Psoas muscle (tissue), 8 donors: ENCODE measurements around the gene RLF. TPM values are rescaled to one million over a fixed set of nuclear protein-coding genes. Genes with fewer than 3 reads are reported as not detected.

Experiments used
- ATAC-seq, 4 donors: fragments of 200-7000 bp; cut with Tn5 transposase; one replicate each; pipeline ENCODE4 v1.9.1; 2020; ENCODE audit warnings: moderate library complexity in 3 of 4, mild to moderate bottlenecking in 2 of 4
- DNase-seq, 2 donors: peaks; one replicate each; pipeline ENCODE4 v3.0.0-alpha.2; 2020
- H3K27ac ChIP-seq: fragments of 200-600 bp; one replicate; pipeline ENCODE4 v1.8.0; 2022
- H3K27me3 ChIP-seq, 3 donors: fragments of 200-600 bp in 1 of 3; one replicate each; pipeline versions ENCODE4 v1.6.1 to v1.8.0; 2013 to 2022; ENCODE audit warnings: low read length in 2 of 3, mild to moderate bottlenecking in 2 of 3, moderate library complexity in 1 of 3; ENCODE audit not compliant: insufficient read depth in 3 of 3
- H3K36me3 ChIP-seq, 2 donors: fragments of 200-600 bp in 1 of 2; one replicate each; pipeline versions ENCODE4 v1.6.1 to v1.8.0; 2013 to 2022; ENCODE audit warnings: low read depth in 1 of 2, mild to moderate bottlenecking in 1 of 2, moderate library complexity in 1 of 2; ENCODE audit not compliant: insufficient read depth in 1 of 2
- H3K4me1 ChIP-seq: fragments of 200-600 bp; one replicate; pipeline ENCODE4 v1.8.0; 2022
- H3K4me3 ChIP-seq: fragments of 200-600 bp; one replicate; pipeline ENCODE4 v1.8.0; 2022; ENCODE audit warnings: mild to moderate bottlenecking
- H3K9me3 ChIP-seq: fragments of 200-600 bp; one replicate; pipeline ENCODE4 v1.8.0; 2022
- WGBS, 3 donors: extraction: QIAGEN DNeasy Blood & Tissue Kit; methylation state at CpG; one replicate each; pipeline versions ENCODE4 v1.1.6 to v1.1.7; 2013; 5-methylcytosine and 5-hydroxymethylcytosine counted together
- intact Hi-C, 2 donors: fragments of 100-400 bp; cut with DNase I; formaldehyde crosslinking; loops; one replicate each; pipeline versions ENCODE4 v1.11.0 to v1.14.2; 2022
- polyA plus RNA-seq, 3 donors: library from polyadenylated mRNA; stranded (reverse); fragments of 200-250 nt; gene quantifications; one replicate each; pipeline ENCODE4 v1.2.3, GENCODE V29; 2013
- total RNA-seq, 4 donors: library from RNA; stranded (reverse); fragmentation: NEBNext Ultra II Directional in 2 of 4; extraction: Animal tissue kit (Norgen Biotek cat#: 25700) in 2 of 4; gene quantifications; one replicate each; pipeline versions ENCODE4 v1.2.1 to v1.2.4, GENCODE V29; 2021 to 2023
- TF ChIP-seq, protein P1 (sequence below): fragments of 200-600 bp; IDR thresholded peaks from one replicate; pipeline ENCODE4 v1.8.0; 2022; ENCODE audit warnings: antibody characterized with exemption
- donor health status: healthy with polysubstance abuse.
- donor health status: DM: no; HTN: no; CAD: no; lungs with moderate emphysema.
- donor health status: Bipolar disorder and iron deficiency.
- donor health status: healthy.
- donor health status: DM: yes; HTN: yes; CAD: no.
- donor health status: DM: no; HTN: no; CAD: no.
- donor health status: DM: no; HTN: no; CAD: no.
- donor health status: DM: yes; HTN: yes; CAD: no.

RLF gene
- total and polyA plus RNA-seq, 7 donors, result 4.5 to 16.4 (median 10.3) TPM

DNA sequence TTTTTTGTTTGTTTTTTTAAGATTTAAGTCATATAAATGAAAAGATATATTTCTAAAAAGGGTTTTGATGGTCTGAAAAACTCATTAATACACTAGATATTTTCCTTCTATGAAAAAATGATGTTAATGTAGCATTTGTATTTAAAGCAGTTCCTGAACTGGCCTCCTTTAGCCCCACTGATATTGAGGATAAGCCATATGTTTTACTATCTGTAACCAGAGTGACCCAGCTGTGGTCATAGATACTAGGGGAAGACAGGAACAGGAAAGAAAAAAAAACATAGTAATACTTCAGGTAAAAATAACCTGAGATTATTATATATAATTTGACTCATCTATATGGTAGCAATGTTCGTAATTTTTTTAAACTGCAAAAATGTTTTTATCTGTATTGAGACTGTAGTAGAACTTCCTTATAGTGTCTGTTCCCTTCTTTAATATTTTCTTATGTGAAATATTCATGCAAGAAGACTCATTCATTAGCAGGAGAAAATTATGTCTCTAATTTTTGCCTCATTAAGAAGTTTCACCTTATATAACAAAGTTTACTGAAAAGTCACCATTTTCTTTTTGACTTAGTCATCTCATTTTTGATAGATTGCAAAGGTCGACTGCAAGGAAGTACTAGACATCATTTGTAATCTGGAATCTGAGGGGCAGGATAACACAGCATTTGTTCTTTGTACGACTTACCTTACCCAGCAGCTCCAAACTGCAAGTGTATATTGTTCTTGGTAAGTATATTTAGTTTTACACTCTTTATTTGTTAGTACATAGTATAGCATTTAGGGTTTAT is 61.0 kb downstream of the RLF start:
- Histone ChIP-seq H3K9me3 (no peaks in the 10 kb centered on the region), H3K27ac (no peak overlapping the region), H3K4me3 (no peak overlapping the region), H3K27me3 (no peaks in the 10 kb centered on the region), H3K4me1 (no peaks in the 10 kb centered on the region), H3K36me3 (peaks cover 0 to 52% of the 10 kb centered on the region in 2 donors)
- ATAC-seq, result no peak
- DNase-seq, result no peak
- WGBS, 3 donors, result 81 to 88% (median 88%) methylated on average over 3 of the region's 3 CpGs
- intact Hi-C loops, result no loop called here
- TF ChIP-seq, protein P1, sequence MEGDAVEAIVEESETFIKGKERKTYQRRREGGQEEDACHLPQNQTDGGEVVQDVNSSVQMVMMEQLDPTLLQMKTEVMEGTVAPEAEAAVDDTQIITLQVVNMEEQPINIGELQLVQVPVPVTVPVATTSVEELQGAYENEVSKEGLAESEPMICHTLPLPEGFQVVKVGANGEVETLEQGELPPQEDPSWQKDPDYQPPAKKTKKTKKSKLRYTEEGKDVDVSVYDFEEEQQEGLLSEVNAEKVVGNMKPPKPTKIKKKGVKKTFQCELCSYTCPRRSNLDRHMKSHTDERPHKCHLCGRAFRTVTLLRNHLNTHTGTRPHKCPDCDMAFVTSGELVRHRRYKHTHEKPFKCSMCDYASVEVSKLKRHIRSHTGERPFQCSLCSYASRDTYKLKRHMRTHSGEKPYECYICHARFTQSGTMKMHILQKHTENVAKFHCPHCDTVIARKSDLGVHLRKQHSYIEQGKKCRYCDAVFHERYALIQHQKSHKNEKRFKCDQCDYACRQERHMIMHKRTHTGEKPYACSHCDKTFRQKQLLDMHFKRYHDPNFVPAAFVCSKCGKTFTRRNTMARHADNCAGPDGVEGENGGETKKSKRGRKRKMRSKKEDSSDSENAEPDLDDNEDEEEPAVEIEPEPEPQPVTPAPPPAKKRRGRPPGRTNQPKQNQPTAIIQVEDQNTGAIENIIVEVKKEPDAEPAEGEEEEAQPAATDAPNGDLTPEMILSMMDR, result no peak

GRCh38 chr1:40224040-40224439 is 62.9 kb downstream of the RLF start:
- Histone ChIP-seq H3K27ac (no peak overlapping the region), H3K9me3 (no peaks in the 10 kb centered on the region), H3K36me3 (peaks cover 0 to 50% of the 10 kb centered on the region in 2 donors), H3K4me3 (no peak overlapping the region), H3K27me3 (no peaks in the 10 kb centered on the region), H3K4me1 (no peaks in the 10 kb centered on the region)
- WGBS, 3 donors, result 90 to 92% (median 92%) methylated on average over 6 of the region's 6 CpGs
- DNase-seq (no peak), ATAC-seq (no peak)
- TF ChIP-seq, protein P1, result no peak
- intact Hi-C loops, result no loop called here

DNA sequence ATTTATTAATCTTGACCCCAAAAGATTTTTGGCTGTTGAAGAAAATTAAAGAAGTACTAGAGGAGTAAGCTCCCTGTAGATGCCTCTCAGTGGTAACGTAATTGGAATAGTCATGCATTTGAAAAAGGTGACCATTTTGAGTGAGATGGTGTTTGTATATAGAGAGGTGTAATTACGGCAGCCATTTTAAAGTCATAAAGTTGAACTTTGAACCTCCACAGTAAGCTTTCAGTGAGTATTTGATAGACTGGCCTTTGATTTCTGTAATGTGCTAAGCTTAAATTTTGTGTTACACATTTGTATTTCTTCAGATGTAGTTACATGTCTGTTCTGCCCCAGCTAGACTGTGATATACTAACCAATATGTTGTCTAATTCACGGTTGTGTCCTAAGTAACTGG is 65.0 kb downstream of the RLF start:
- H3K9me3 ChIP-seq, result no peaks in the 10 kb centered on the region
- intact Hi-C loops, result no loop called here
- ATAC-seq (no peak), DNase-seq (no peak)
- H3K4me3 ChIP-seq, result no peak overlapping the region
- H3K4me1 ChIP-seq, result no peaks in the 10 kb centered on the region
- TF ChIP-seq, protein P1, result no peak
- no peaks in the 10 kb centered on the region for H3K27me3 ChIP-seq
- H3K36me3 ChIP-seq, result peaks cover 0 to 70% of the 10 kb centered on the region in 2 donors
- no peak overlapping the region for H3K27ac ChIP-seq
- 82 to 95% (median 93%) methylated on average over 3 of the region's 3 CpGs for WGBS, 3 donors

- H3K4me3 ChIP-seq, result no peak overlapping the region
- DNase-seq, result no peak
- peaks cover 11 to 89% of the 10 kb centered on the region in 2 donors for H3K36me3 ChIP-seq
- H3K27ac ChIP-seq, result no peak overlapping the region
- H3K9me3 ChIP-seq, result peaks cover 8% of the 10 kb centered on the region
- intact Hi-C loops, result no loop called here
- H3K27me3 ChIP-seq, result no peaks in the 10 kb centered on the region
- H3K4me1 ChIP-seq, result no peaks in the 10 kb centered on the region
- no peak for ATAC-seq
- TF ChIP-seq, protein P1, result no peak
- WGBS, 3 donors, result 93 to 95% (median 94%) methylated on average over 4 of the region's 4 CpGs
Measured at GRCh38 chr1:40232444-40232843, 71.3 kb downstream of the RLF start.
